Astrocyte of the cerebellum (primary cell): ENCODE measurements around the gene IQCK.
A peak's percentile ranks its signal among the peaks of the same experiment; 100 is the strongest.
"Not testable (repeated sequence)": the region's sequence is repeated elsewhere in the genome, so short reads cannot be mapped to it uniquely, and the experiment has no call there.

Source experiments
- DNase-seq: peaks from one replicate; pipeline ENCODE4 v3.0.0-alpha.2; 2011; ENCODE audit warnings: low read depth
- H3K4me3 ChIP-seq: 2 replicates; pipeline ENCODE4 v1.5.1; 2011; ENCODE audit warnings: mild to moderate bottlenecking, low read depth, low read length, moderate library complexity
- CTCF ChIP-seq: IDR thresholded peaks from 2 replicates; pipeline ENCODE4 v1.5.1; 2012; ENCODE audit warnings: low read length, low read depth, moderate library complexity, mild to moderate bottlenecking; ENCODE audit errors: missing control alignments
- in situ Hi-C: cut with HindIII; loops from 2 replicates; pipeline ENCODE4 v1.10.0; 2017; ENCODE audit warnings: low sequenced_read_pairs

The IQCK gene

GRCh38 chr16:19716183-19716582 lies 1.9 kb upstream of the IQCK start:
- in situ Hi-C loops, result no loop called here
- DNase-seq, result no peak
- no peak for TF ChIP-seq CTCF
- no peak overlapping the region for H3K4me3 ChIP-seq

GRCh38 chr16:19716728-19717127 lies 1.3 kb upstream of the IQCK start:
- in situ Hi-C loops, DNase-seq: not testable (repeated sequence)
- peak overlapping the region; percentile 68 for H3K4me3 ChIP-seq

GRCh38 chr16:19717314-19717713 lies 757 bp upstream of the IQCK start:
- peak overlapping the region; percentile 68 for H3K4me3 ChIP-seq
- in situ Hi-C loops, result no loop called here
- no peak for DNase-seq
- TF ChIP-seq CTCF, result no peak

- in situ Hi-C loops, result no loop called here
- DNase-seq, result no peak
- H3K4me3 ChIP-seq, result peak overlapping the region; percentile 68
- TF ChIP-seq CTCF, result no peak
These were observed 524 bp downstream of the IQCK start for GRCh38 chr16:19718624-19718965.

- no peak overlapping the region for H3K4me3 ChIP-seq
- in situ Hi-C loops, result no loop called here
- no peak for TF ChIP-seq CTCF
- DNase-seq, result no peak
These were observed 4.3 kb downstream of the IQCK start for GRCh38 chr16:19722269-19722952.

GRCh38 chr16:19722981-19723380 lies 4.9 kb downstream of the IQCK start:
- in situ Hi-C loops, result no loop called here
- TF ChIP-seq CTCF, result no peak
- H3K4me3 ChIP-seq, result no peak overlapping the region
- no peak for DNase-seq

- H3K4me3 ChIP-seq, result no peak overlapping the region
- in situ Hi-C loops, result no loop called here
- DNase-seq, result no peak
- no peak for TF ChIP-seq CTCF
These were observed 10.5 kb downstream of the IQCK start for GRCh38 chr16:19728636-19728965.
